WTC11 (cell line): ENCODE measurements around the gene GPATCH8. TPM values are rescaled to one million over a fixed set of nuclear protein-coding genes. Genes with fewer than 3 reads are reported as not detected.

Source experiments
- ATAC-seq: fragments of 200-7000 bp; cut with Tn5 transposase; 2 replicates; pipeline ENCODE4 v1.10.0; 2021; ENCODE audit warnings: mild to moderate bottlenecking, moderate library complexity
- CTCF ChIA-PET: fragments of 300-600 bp; sonication (Branson Sonifier 250); formaldehyde crosslinking; loops from one replicate; lab custom pipeline; 2021; ENCODE audit warnings: antibody characterized with exemption; lab: Charles Lee
- POLR2A ChIA-PET: fragments of 350-600 bp; sonication (Branson Sonifier 250); formaldehyde crosslinking; loops from one replicate; lab custom pipeline; 2021; ENCODE audit warnings: antibody characterized with exemption; lab: Charles Lee
- DNase-seq: peaks from one replicate; pipeline ENCODE4 v3.0.0; 2021; ENCODE audit warnings: low spot score
- H3K27ac Mint-ChIP-seq: 2 replicates; pipeline ENCODE4 v1.8.0; 2021; ENCODE audit warnings: mixed read lengths
- H3K27me3 Mint-ChIP-seq: 2 replicates; pipeline ENCODE4 v1.8.0; 2021; ENCODE audit warnings: low read depth, mild to moderate bottlenecking, moderate library complexity, mixed read lengths
- H3K36me3 Mint-ChIP-seq: 2 replicates; pipeline ENCODE4 v1.8.0; 2021; ENCODE audit warnings: mixed read lengths
- H3K4me1 Mint-ChIP-seq: 2 replicates; pipeline ENCODE4 v1.8.0; 2022; ENCODE audit warnings: mixed read lengths
- H3K4me3 Mint-ChIP-seq: 2 replicates; pipeline ENCODE4 v1.8.0; 2021; ENCODE audit warnings: mild to moderate bottlenecking, moderate library complexity, mixed read lengths
- H3K9me3 Mint-ChIP-seq: 2 replicates; pipeline ENCODE4 v1.8.0; 2021; ENCODE audit warnings: mixed read lengths
- CBFB ChIP-seq: sonication (generic); formaldehyde crosslinking; IDR thresholded peaks from 2 replicates; pipeline ENCODE4 v1.8.1; 2022; ENCODE audit warnings: mild to moderate bottlenecking, low read depth, missing genetic modification reagents
- CDX4 ChIP-seq: fragments of 250-450 bp; sonication (Bioruptor Pico); IDR thresholded peaks from 2 replicates; pipeline ENCODE4 v1.9.0; 2021; ENCODE audit warnings: moderate library complexity, mild to moderate bottlenecking, inconsistent platforms, borderline replicate concordance
- CTCF ChIP-seq: fragments of 200-600 bp; IDR thresholded peaks from 2 replicates; pipeline ENCODE4 v1.8.0; 2022; ENCODE audit warnings: antibody characterized with exemption
- E2F4 ChIP-seq: sonication (generic); formaldehyde crosslinking; IDR thresholded peaks from 2 replicates; pipeline ENCODE4 v1.8.1; 2022; ENCODE audit warnings: low read depth, mild to moderate bottlenecking, moderate library complexity, missing genetic modification reagents, borderline replicate concordance
- ETV6 ChIP-seq: sonication (generic); formaldehyde crosslinking; IDR thresholded peaks from 2 replicates; pipeline ENCODE4 v1.8.1; 2022; ENCODE audit warnings: mild to moderate bottlenecking, missing genetic modification reagents
- FOXJ3 ChIP-seq: sonication (generic); formaldehyde crosslinking; IDR thresholded peaks from 2 replicates; pipeline ENCODE4 v1.9.0; 2021; ENCODE audit warnings: missing genetic modification reagents, mild to moderate bottlenecking, borderline replicate concordance
- FOXP1 ChIP-seq: sonication (generic); formaldehyde crosslinking; IDR thresholded peaks from 2 replicates; pipeline ENCODE4 v1.8.0; 2022; ENCODE audit warnings: missing genetic modification reagents, mild to moderate bottlenecking, moderate library complexity, borderline replicate concordance
- FOXP4 ChIP-seq: sonication (generic); formaldehyde crosslinking; IDR thresholded peaks from 2 replicates; pipeline ENCODE4 v1.8.0; 2022; ENCODE audit warnings: mild to moderate bottlenecking, missing genetic modification reagents
- GABPB1 ChIP-seq: sonication (generic); formaldehyde crosslinking; IDR thresholded peaks from 2 replicates; pipeline ENCODE4 v1.8.1; 2023; ENCODE audit warnings: mild to moderate bottlenecking, missing genetic modification reagents
- GTF2I ChIP-seq: fragments of 250-450 bp; sonication (Bioruptor Pico); conservative IDR thresholded peaks from 2 replicates; pipeline ENCODE4 v1.4.0; 2021; ENCODE audit warnings: mild to moderate bottlenecking
- HMGA2 ChIP-seq: fragments of 250-450 bp; sonication (Bioruptor Pico); IDR thresholded peaks from 2 replicates; pipeline ENCODE4 v1.4.0; 2021; ENCODE audit warnings: mild to moderate bottlenecking, moderate library complexity
- IRF1 ChIP-seq: sonication (generic); formaldehyde crosslinking; IDR thresholded peaks from 2 replicates; pipeline ENCODE4 v1.8.0; 2023; ENCODE audit warnings: missing genetic modification reagents
- NFYB ChIP-seq: sonication (generic); formaldehyde crosslinking; conservative IDR thresholded peaks from 2 replicates; pipeline ENCODE4 v1.8.0; 2022; ENCODE audit warnings: low read depth, missing genetic modification reagents
- RELA ChIP-seq: sonication (generic); formaldehyde crosslinking; IDR thresholded peaks from 2 replicates; pipeline ENCODE4 v1.8.1; 2022; ENCODE audit warnings: missing genetic modification reagents, mild to moderate bottlenecking, borderline replicate concordance
- RORB ChIP-seq: fragments of 250-450 bp; sonication (Bioruptor Pico); IDR thresholded peaks from 2 replicates; pipeline ENCODE4 v1.9.0; 2021; ENCODE audit warnings: mild to moderate bottlenecking
- SMAD4 ChIP-seq: sonication (generic); formaldehyde crosslinking; IDR thresholded peaks from 2 replicates; pipeline ENCODE4 v1.8.0; 2022; ENCODE audit warnings: mild to moderate bottlenecking, missing genetic modification reagents
- SOX15 ChIP-seq: fragments of 250-450 bp; sonication (Bioruptor Pico); IDR thresholded peaks from 2 replicates; pipeline ENCODE4 v1.9.0; 2021; ENCODE audit warnings: mild to moderate bottlenecking
- TCF7 ChIP-seq: sonication (generic); formaldehyde crosslinking; IDR thresholded peaks from 2 replicates; pipeline ENCODE4 v1.8.0; 2022; ENCODE audit warnings: mild to moderate bottlenecking, low read depth, missing genetic modification reagents, moderate library complexity
- TEAD1 ChIP-seq: sonication (generic); formaldehyde crosslinking; IDR thresholded peaks from 2 replicates; pipeline ENCODE4 v1.8.0; 2022; ENCODE audit warnings: mild to moderate bottlenecking, missing genetic modification reagents
- TP53 ChIP-seq: sonication (generic); formaldehyde crosslinking; IDR thresholded peaks from 2 replicates; pipeline ENCODE4 v1.8.1; 2023; ENCODE audit warnings: mild to moderate bottlenecking, missing genetic modification reagents
- ZBTB43 ChIP-seq: sonication (generic); formaldehyde crosslinking; IDR thresholded peaks from 2 replicates; pipeline ENCODE4 v1.8.1; 2023; ENCODE audit warnings: mild to moderate bottlenecking, missing genetic modification reagents
- ZNF121 ChIP-seq: sonication (generic); formaldehyde crosslinking; IDR thresholded peaks from 2 replicates; pipeline ENCODE4 v1.8.0; 2023; ENCODE audit warnings: missing genetic modification reagents
- ZSCAN18 ChIP-seq: fragments of 250-450 bp; sonication (Bioruptor Pico); IDR thresholded peaks from 2 replicates; pipeline ENCODE4 v2.1.2; 2022; ENCODE audit warnings: mild to moderate bottlenecking, moderate library complexity
- total RNA-seq: library from RNA; stranded (reverse); gene quantifications from 3 replicates; pipeline ENCODE4 v1.2.3, GENCODE V29; 2021

Gene GPATCH8
- total RNA-seq, 1 experiment from 2014 or later = 51.9 TPM

GRCh38 chr17:44522883-44523671 is 19.9 kb upstream of the GPATCH8 start:
- TF ChIP-seq SMAD4 (CRISPR knock-in tag) = no peak
- TF ChIP-seq ZNF121 (CRISPR knock-in tag) = peak; percentile 68; the same call in 1 of the 2 replicates
- no peak for TF ChIP-seq ETV6 (CRISPR knock-in tag)
- no peak for TF ChIP-seq RORB (CRISPR knock-in tag)
- 0 out of 2 replicates have a peak, but pooled peaks have one; percentile 51 for TF ChIP-seq CTCF
- peak; percentile 40; the same call in 1 of the 2 replicates for TF ChIP-seq GABPB1 (CRISPR knock-in tag)
- TF ChIP-seq RELA (CRISPR knock-in tag) = no peak
- TF ChIP-seq ZBTB43 (CRISPR knock-in tag) = no peak
- TF ChIP-seq TP53 = no peak
- no peak for TF ChIP-seq ZSCAN18
- Mint-ChIP-seq H3K27me3 (peaks cover 14% of the 10 kb centered on the region), H3K36me3 (peaks cover 15% of the 10 kb centered on the region), H3K9me3 (peaks cover 23% of the 10 kb centered on the region), H3K4me1 (no peaks in the 10 kb centered on the region), H3K27ac (no peak overlapping the region), H3K4me3 (no peak overlapping the region)
- ChIA-PET POLR2A (interaction anchor here (0.5 to 1.2 kb wide), 6 partner anchors 19 to 166 kb away, joined by 3 to 6 read pairs (median 4); partner anchors contain the start of genes FZD2 and GPATCH8), CTCF (interaction anchor here (0.6 to 3.2 kb wide), 76 partner anchors 9 to 400 kb away, joined by 3 to 52 read pairs (median 5); partner anchors contain the start of genes CCDC43, DBF4B, FAM171A2 and FZD2)
- DNase-seq (peak; percentile 91), ATAC-seq (peak; percentile 99)

- H3K4me1 Mint-ChIP-seq = no peaks in the 10 kb centered on the region
- no peak overlapping the region for H3K27ac Mint-ChIP-seq
- no peaks in the 10 kb centered on the region for H3K9me3 Mint-ChIP-seq
- POLR2A ChIA-PET = no interaction called here
- TF ChIP-seq TEAD1 (no peak), CDX4 (no peak), CBFB (CRISPR knock-in tag) (no peak), FOXP1 (no peak), FOXJ3 (no peak), GABPB1 (CRISPR knock-in tag) (no peak), E2F4 (CRISPR knock-in tag) (no peak), TCF7 (CRISPR knock-in tag) (no peak), SOX15 (CRISPR knock-in tag) (no peak), IRF1 (CRISPR knock-in tag) (no peak), HMGA2 (CRISPR knock-in tag) (no peak), GTF2I (no peak), NFYB (CRISPR knock-in tag) (no peak), FOXP4 (no peak)
- H3K4me3 Mint-ChIP-seq = no peak overlapping the region
- ATAC-seq (no peak), DNase-seq (no peak)
- H3K27me3 Mint-ChIP-seq = no peaks in the 10 kb centered on the region; the same call in 1 of the 2 replicates
- CTCF ChIA-PET = interaction anchor here (1.0 kb wide), 1 partner anchor 16 kb away, joined by 3 read pairs; no protein-coding TSS in a partner anchor
- H3K36me3 Mint-ChIP-seq = no peaks in the 10 kb centered on the region
These were observed 14.8 kb upstream of the GPATCH8 start for GRCh38 chr17:44518032-44518431.
